DOHH2 (cell line): ENCODE results near the gene RNF144A.

Source experiments
- EZH2phosphoT487 ChIP-seq: fragments of 200-600 bp; sonication (generic); IDR thresholded peaks from 2 replicates; pipeline ENCODE4 v1.6.1; 2017; ENCODE audit warnings: borderline replicate concordance, mild to moderate bottlenecking, antibody characterized with exemption, low read length, moderate library complexity, mixed read lengths
- TF ChIP-seq, protein P1 (sequence below): fragments of 200-600 bp; sonication (generic); IDR thresholded peaks from one replicate; pipeline ENCODE4 v1.5.1; 2014; ENCODE audit warnings: antibody characterized with exemption, mild to moderate bottlenecking, low read depth, low read length; ENCODE audit not compliant: poor library complexity, severe bottlenecking

DNA sequence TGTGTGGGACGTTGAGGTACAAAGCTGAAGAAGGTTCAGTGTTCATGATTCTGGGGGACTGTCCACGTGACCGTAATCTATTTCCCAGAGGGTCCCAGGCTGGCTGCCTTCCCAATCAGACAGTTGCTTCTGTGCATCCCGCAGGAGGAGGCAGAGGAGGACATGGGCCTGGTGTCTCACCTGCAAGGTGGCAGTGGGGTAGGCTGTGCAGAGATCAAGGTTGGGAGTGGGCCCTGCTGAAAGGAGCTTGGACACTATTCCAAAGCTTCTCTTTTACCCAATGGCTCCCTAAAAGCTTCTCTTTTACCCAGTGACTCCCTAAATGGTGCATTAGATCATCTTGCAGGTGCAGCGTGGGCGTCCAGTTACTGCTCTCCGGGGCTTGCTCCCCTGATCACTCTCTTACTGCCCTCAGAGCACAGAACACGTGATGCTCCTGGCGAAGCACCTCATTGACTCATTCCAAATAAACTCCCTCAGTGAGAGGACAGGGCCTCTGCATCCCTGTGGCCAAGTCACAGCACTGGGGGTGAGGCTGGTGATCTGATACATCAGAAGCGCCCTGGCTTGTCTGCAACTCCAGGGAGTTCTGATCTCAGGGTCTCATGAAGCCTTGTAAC is 41.5 kb downstream of the RNF144A start:
- TF ChIP-seq, protein P1, sequence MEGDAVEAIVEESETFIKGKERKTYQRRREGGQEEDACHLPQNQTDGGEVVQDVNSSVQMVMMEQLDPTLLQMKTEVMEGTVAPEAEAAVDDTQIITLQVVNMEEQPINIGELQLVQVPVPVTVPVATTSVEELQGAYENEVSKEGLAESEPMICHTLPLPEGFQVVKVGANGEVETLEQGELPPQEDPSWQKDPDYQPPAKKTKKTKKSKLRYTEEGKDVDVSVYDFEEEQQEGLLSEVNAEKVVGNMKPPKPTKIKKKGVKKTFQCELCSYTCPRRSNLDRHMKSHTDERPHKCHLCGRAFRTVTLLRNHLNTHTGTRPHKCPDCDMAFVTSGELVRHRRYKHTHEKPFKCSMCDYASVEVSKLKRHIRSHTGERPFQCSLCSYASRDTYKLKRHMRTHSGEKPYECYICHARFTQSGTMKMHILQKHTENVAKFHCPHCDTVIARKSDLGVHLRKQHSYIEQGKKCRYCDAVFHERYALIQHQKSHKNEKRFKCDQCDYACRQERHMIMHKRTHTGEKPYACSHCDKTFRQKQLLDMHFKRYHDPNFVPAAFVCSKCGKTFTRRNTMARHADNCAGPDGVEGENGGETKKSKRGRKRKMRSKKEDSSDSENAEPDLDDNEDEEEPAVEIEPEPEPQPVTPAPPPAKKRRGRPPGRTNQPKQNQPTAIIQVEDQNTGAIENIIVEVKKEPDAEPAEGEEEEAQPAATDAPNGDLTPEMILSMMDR = no peak
- no peak for TF ChIP-seq EZH2phosphoT487
